ENCODE data around the gene TRIM29. TPM values are rescaled to one million over a fixed set of nuclear protein-coding genes. Genes with fewer than 3 reads are reported as not detected.

TRIM29 gene
- total RNA-seq, 1 donor from 2014 or later = not detected

DNA sequence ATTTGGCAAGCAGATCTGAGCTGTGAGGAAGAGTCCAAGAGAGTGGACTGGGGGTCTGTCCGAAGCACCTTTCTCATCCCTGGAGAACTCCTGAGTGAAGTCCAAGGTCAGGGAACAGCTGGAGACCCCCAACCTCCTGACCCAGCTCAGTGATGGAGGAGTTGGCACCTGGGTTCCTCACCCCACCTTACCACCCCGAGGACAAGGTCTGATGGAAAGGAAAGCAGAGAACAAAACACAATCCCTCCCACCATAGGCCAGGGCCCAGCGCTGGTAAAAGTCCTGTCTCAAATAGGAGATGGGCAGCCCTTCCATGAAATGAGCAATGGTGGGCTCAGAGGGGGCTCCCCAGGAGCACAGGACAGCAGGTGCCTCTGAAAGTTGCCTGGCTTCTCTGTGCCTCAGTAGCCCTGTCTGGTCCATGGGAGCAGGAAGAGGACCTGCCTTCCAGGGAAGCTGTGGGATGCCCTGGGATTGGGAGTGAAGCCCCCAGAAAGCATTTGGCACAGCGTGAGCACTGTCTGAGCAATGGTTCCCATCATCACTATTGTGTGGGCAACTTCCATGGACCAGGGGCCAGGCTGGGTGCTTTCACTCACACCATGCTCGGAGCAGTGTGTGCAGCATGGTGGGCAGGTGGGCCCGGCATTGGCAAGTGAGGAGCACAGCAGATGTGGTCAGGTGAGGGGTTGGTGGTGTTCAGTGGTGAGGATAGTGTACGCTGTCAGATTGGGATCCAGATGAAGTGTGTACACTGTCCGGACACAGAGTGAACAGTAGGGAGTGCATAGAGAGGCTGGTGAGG lies 7.5 kb downstream of the TRIM29 start:
- no peaks in the 10 kb centered on the region for H3K36me3 Mint-ChIP-seq (ENCODE audit: low read depth)
- intact Hi-C loops (cut with micrococcal nuclease) = no loop called here
- H3K4me1 Mint-ChIP-seq (ENCODE audit: low read depth) = no peaks in the 10 kb centered on the region

DNA sequence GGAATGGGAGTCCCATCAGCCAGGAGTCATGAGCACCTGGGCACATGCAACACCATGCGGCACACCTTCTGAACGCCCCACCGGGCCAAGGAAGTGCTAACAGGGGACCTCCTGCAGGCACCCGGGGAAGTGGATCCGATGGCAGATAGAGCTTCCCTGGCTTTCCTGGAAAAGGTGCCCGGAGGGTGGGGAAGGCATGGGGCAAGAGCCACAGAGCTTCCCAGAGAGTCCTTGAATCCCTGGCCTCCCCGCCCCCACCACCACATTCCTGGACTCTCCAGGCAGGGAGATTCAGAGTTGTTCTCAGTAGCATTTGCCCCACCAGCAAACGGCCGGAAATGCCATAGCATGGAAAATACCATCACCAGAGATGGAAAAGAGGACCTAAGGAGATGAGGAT lies 8.3 kb downstream of the TRIM29 start:
- intact Hi-C loops (cut with micrococcal nuclease) = no loop called here
- H3K4me1 Mint-ChIP-seq (ENCODE audit: low read depth) = no peaks in the 10 kb centered on the region
- peaks cover 2% of the 10 kb centered on the region for H3K27me3 Mint-ChIP-seq (ENCODE audit: low read depth)
- no peaks in the 10 kb centered on the region for H3K9me3 Mint-ChIP-seq
- no peak overlapping the region for H3K4me3 Mint-ChIP-seq (ENCODE audit: low read depth)
- H3K27ac Mint-ChIP-seq = no peak overlapping the region
- H3K36me3 Mint-ChIP-seq (ENCODE audit: low read depth) = no peaks in the 10 kb centered on the region
- DNase-seq (ENCODE audit: low spot score) = no peak

More for the DNA sequence above, 7.5 kb downstream of the TRIM29 start:
- H3K4me3 Mint-ChIP-seq (ENCODE audit: low read depth) = no peak overlapping the region
- H3K27ac Mint-ChIP-seq = no peak overlapping the region
- H3K27me3 Mint-ChIP-seq (ENCODE audit: low read depth) = peaks cover 2% of the 10 kb centered on the region
- H3K9me3 Mint-ChIP-seq = no peaks in the 10 kb centered on the region
- DNase-seq (ENCODE audit: low spot score) = no peak

DNA sequence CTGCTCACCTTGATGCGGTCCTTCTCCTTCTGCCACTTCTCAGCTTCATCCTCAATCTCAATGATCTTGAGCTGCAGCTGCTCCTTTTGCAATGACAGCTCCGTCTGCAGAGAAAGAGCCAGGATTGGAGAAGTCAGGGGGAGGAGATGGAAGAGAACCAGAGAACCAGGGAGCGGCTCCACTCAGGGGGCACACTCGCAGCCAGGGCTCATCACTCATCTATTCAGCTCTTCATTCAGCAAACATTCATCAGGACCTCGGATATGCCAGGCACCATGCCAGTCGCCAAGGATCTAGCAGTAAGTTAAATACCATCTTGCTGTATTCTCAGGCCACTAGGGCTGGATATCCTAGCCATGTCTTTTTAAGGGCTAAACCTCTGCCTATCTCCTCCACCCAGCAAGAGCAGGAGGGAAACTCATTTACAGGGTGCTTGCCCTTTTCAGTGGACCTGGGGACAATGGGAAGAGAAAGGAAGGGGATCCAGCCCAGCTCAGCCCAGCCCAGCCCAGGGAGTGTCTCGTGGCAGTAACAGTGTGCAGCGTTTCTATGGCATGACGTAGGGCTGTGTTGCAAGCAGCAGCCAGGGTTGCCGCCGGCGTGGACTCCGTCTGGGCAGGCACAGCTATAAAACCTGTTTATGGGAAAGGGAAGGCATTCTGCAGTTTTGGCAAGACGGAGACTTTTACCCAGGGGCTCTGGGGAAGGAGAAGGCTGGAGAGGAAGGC lies 9.4 kb downstream of the TRIM29 start:
- intact Hi-C loops (cut with micrococcal nuclease) = no loop called here
- H3K27ac Mint-ChIP-seq = no peak overlapping the region
- no peaks in the 10 kb centered on the region for H3K9me3 Mint-ChIP-seq
- peaks cover 2% of the 10 kb centered on the region for H3K27me3 Mint-ChIP-seq (ENCODE audit: low read depth)
- no peaks in the 10 kb centered on the region for H3K4me1 Mint-ChIP-seq (ENCODE audit: low read depth)
- no peaks in the 10 kb centered on the region for H3K36me3 Mint-ChIP-seq (ENCODE audit: low read depth)
- no peak for DNase-seq (ENCODE audit: low spot score)
- H3K4me3 Mint-ChIP-seq (ENCODE audit: low read depth) = no peak overlapping the region

DNA sequence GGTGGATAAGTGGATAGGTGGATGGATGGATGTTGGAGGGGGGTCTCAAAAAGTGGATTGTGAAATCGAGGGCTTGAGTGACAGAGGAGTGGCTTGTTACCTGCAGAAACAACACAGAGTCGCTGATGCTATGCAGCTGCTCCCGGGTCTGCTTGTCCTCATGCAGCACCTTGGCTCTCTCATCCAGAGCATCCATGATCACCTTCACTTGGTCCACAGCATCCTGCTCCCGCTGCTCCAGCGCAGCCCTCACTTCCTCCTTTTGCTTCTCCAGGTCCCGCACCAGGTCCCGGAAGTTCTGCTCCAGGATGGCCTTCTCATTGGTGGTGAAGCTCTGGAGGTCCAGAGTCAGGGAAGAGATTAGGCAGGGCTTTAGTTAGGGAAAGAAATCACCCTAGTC lies 10.7 kb downstream of the TRIM29 start:
- Mint-ChIP-seq H3K27ac (no peak overlapping the region), H3K27me3 (ENCODE audit: low read depth) (peaks cover 2% of the 10 kb centered on the region), H3K4me3 (ENCODE audit: low read depth) (no peak overlapping the region), H3K9me3 (no peaks in the 10 kb centered on the region), H3K4me1 (ENCODE audit: low read depth) (no peaks in the 10 kb centered on the region), H3K36me3 (ENCODE audit: low read depth) (no peaks in the 10 kb centered on the region)
- intact Hi-C loops (cut with micrococcal nuclease) = no loop called here
- no peak for DNase-seq (ENCODE audit: low spot score)

DNA sequence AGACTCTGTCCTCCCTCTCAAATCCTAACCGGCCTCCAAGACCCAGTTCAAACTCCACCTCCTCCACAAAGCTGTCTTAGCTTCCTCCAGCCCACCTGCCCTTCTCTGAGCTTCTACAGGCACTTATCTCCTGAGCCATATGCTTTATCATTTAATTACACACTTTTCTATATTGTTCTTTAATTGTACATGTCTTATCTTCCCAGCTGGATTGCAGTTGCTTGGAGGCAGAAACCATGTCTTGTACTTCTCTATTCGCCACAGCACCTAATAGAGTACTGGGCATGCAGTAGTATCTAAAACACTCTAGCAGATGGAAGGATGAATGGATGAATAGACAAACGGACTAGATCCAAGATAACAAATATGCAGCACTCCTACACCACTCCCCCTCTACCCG lies 11.3 kb downstream of the TRIM29 start:
- intact Hi-C loops (cut with micrococcal nuclease) = no loop called here
- Mint-ChIP-seq H3K36me3 (ENCODE audit: low read depth) (no peaks in the 10 kb centered on the region), H3K4me1 (ENCODE audit: low read depth) (no peaks in the 10 kb centered on the region), H3K4me3 (ENCODE audit: low read depth) (no peak overlapping the region), H3K27me3 (ENCODE audit: low read depth) (peaks cover 2% of the 10 kb centered on the region), H3K9me3 (no peaks in the 10 kb centered on the region), H3K27ac (no peak overlapping the region)
- DNase-seq (ENCODE audit: low spot score) = no peak

DNA sequence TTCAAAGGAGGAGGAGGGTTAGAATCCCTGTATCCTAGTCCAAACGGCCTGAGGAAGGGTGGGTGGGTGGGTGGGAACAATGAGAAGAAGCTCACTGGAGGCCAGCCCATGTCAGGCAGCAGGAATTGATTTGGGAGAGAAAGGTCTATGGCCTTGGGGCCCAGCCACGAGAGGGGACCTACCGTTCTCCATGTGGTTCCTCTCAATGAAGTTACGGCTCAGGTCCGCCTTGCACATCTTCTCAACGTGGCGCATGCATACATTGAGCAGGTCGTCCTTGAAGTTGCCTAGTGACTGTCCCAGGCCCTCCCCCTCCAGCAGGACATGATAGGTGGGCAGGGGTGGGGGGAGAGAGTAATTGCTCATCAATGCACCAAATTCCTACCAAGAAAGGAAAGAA lies 12.4 kb downstream of the TRIM29 start:
- intact Hi-C loops (cut with micrococcal nuclease) = no loop called here
- H3K9me3 Mint-ChIP-seq = no peaks in the 10 kb centered on the region

DNA sequence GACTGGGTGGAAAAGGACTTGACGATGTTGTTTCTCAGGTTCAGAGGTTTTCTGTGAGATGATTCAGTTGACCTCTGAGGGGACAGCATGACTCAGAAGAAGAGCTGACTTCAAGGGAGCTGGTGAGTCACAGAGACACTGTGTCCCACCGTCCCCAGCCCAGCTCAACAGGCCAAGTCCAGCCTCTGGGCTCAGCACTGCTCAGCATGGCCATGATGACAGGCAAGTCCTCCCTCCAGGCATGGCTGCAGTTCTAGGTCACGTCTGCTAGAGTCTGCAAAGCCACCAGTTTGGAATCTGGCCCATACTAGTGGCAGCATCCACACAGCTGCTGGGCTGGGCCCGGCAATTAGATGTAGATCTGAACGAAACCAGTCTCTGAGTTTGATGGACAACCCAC lies 12.9 kb downstream of the TRIM29 start:
- intact Hi-C loops (cut with micrococcal nuclease) = no loop called here
- H3K9me3 Mint-ChIP-seq = no peaks in the 10 kb centered on the region
- H3K4me1 Mint-ChIP-seq (ENCODE audit: low read depth) = no peaks in the 10 kb centered on the region
- DNase-seq (ENCODE audit: low spot score) = no peak
- H3K36me3 Mint-ChIP-seq (ENCODE audit: low read depth) = no peaks in the 10 kb centered on the region
- no peak overlapping the region for H3K27ac Mint-ChIP-seq
- no peak overlapping the region for H3K4me3 Mint-ChIP-seq (ENCODE audit: low read depth)
- no peaks in the 10 kb centered on the region for H3K27me3 Mint-ChIP-seq (ENCODE audit: low read depth)

More for the DNA sequence above, 12.4 kb downstream of the TRIM29 start:
- Mint-ChIP-seq H3K27ac (no peak overlapping the region), H3K4me3 (ENCODE audit: low read depth) (no peak overlapping the region), H3K4me1 (ENCODE audit: low read depth) (no peaks in the 10 kb centered on the region), H3K36me3 (ENCODE audit: low read depth) (no peaks in the 10 kb centered on the region), H3K27me3 (ENCODE audit: low read depth) (no peaks in the 10 kb centered on the region)
- DNase-seq (ENCODE audit: low spot score) = no peak

DNA sequence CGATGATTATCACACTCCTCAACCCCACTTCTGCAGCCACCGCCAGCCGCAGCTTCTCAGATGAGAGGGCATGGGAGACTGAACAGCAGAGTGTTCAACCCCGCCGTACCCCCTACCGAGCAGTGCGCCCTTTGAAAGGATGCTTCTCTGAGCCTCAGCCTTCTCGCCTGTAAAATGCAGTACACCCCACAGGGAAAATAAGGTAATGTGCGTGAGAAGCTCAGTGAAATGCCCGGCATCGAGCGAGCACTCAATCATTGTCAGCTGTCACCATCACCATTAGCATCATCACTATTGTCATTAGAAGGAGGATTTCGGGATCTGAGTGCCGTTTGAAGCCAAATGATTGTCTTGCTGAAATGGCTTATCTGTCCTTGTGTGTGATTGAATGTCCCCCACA lies 13.6 kb downstream of the TRIM29 start:
- intact Hi-C loops (cut with micrococcal nuclease) = no loop called here
- Mint-ChIP-seq H3K9me3 (no peaks in the 10 kb centered on the region), H3K4me1 (ENCODE audit: low read depth) (no peaks in the 10 kb centered on the region), H3K27ac (no peak overlapping the region), H3K27me3 (ENCODE audit: low read depth) (no peaks in the 10 kb centered on the region), H3K4me3 (ENCODE audit: low read depth) (no peak overlapping the region), H3K36me3 (ENCODE audit: low read depth) (no peaks in the 10 kb centered on the region)
- no peak for DNase-seq (ENCODE audit: low spot score)

DNA sequence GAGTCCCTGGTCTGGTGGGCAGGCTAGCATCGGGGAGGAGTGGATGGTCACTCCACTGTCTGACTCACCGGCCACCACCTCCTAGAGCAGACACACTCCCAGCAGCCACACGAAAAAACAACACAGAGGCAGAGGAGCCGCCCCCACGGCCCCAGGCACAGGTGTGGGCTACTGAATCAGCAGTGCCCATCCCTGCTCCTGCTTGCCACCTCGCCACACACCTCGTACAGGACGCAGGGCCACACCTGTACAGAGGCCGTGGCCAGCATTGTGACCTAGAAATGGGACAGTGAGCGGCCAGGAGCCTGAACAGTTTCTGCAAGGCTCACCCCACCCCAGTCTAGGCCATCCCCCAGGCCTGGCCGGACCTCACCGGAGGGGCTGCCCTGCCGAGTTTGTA lies 14.0 kb downstream of the TRIM29 start:
- intact Hi-C loops (cut with micrococcal nuclease) = no loop called here
- no peak overlapping the region for H3K4me3 Mint-ChIP-seq (ENCODE audit: low read depth)
- no peaks in the 10 kb centered on the region for H3K36me3 Mint-ChIP-seq (ENCODE audit: low read depth)
- no peak overlapping the region for H3K27ac Mint-ChIP-seq
- DNase-seq (ENCODE audit: low spot score) = no peak
- no peaks in the 10 kb centered on the region for H3K27me3 Mint-ChIP-seq (ENCODE audit: low read depth)
- no peaks in the 10 kb centered on the region for H3K4me1 Mint-ChIP-seq (ENCODE audit: low read depth)
- H3K9me3 Mint-ChIP-seq = no peaks in the 10 kb centered on the region

DNA sequence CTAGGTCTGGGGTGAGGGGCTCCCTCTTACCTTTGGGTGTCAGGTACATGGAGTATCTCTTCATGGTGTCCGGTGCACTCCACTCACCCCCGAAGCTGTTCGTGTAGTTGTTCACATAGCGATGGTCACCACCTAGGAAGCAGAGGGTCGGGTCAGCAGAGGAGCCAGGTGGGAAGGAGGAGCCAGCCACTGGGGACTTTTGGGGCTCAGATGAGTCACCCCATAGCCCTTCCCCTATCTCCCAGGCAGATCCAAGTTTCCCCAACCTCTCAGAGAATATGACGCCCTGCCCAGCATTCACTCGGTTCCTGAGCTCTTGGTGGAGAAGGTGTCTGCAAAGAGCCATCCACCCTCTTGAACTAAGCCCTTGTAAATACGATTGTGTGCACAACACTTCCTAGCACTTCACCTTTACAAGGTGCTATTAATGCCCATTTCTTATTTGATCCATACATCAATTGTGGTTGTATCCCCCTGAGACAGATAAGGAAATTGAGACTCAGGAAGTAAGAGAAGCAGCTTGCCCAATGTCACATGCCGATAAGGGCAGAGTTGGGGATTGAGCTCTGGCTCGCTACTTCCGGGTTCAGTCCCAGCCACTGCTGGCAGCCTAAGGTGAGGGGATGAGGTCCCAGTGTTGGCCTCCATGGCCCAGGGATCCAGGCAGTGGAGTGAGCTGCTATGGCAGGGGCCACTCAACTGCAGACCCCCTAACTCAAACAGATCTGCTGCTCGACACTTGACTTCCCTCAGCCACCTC lies 14.8 kb downstream of the TRIM29 start:
- no peak overlapping the region for H3K4me3 Mint-ChIP-seq (ENCODE audit: low read depth)
- intact Hi-C loops (cut with micrococcal nuclease) = no loop called here
- no peaks in the 10 kb centered on the region for H3K27me3 Mint-ChIP-seq (ENCODE audit: low read depth)
- no peak overlapping the region for H3K27ac Mint-ChIP-seq
- no peaks in the 10 kb centered on the region for H3K36me3 Mint-ChIP-seq (ENCODE audit: low read depth)
- no peaks in the 10 kb centered on the region for H3K4me1 Mint-ChIP-seq (ENCODE audit: low read depth)
- H3K9me3 Mint-ChIP-seq = no peaks in the 10 kb centered on the region
- DNase-seq (ENCODE audit: low spot score) = no peak

DNA sequence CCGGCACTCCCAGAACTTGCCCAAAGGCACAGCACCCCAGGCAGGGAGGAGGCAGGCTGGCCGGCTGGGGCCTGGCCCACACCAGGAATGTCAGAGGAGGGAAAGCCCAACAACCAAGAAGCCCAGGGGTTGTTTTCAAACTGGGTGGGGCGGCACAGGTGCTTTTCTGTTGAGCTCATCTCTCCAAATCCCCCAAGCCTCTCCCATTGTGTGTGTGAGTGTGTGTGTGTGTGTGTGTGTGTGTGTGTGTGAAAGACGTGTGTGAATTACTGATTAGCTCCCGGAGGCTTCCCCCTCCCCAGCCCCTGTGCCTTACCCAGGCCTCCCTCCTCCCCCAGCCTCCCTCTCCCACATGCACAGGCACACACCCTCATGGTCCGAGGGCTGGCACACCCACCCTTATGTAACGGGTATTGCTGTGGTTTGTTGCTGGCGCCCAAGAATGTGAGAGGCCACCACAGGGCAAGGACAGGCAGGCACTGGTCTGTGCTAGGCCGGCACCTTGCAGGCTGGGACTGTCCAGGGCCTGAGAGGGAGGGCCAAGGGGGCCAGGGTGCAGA lies 15.9 kb downstream of the TRIM29 start:
- DNase-seq (ENCODE audit: low spot score) = no peak
- H3K27me3 Mint-ChIP-seq (ENCODE audit: low read depth) = no peaks in the 10 kb centered on the region
- H3K9me3 Mint-ChIP-seq = no peaks in the 10 kb centered on the region
- intact Hi-C loops (cut with micrococcal nuclease) = no loop called here
- H3K4me3 Mint-ChIP-seq (ENCODE audit: low read depth) = no peak overlapping the region
- H3K4me1 Mint-ChIP-seq (ENCODE audit: low read depth) = no peaks in the 10 kb centered on the region
- H3K36me3 Mint-ChIP-seq (ENCODE audit: low read depth) = no peaks in the 10 kb centered on the region
- H3K27ac Mint-ChIP-seq = no peak overlapping the region

DNA sequence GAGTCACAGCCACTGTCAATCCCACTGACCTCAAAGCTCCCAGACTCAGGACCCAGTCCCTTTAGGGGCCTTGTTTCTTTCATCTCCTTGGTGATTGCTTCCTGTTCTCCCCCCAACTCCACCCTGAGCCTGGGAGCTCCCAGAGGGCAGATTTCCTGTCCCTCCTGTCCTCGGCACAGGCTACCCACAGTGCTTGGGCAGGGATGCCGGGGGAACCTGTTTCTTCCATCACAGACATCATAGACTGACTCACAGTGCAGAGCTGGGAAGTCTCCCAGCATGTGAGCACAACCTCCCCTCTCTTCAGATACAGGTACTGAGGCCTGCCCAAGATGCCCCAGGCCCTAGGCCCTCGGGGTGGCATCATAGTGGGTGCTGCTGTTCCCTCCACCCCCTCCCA lies 16.6 kb downstream of the TRIM29 start:
- DNase-seq (ENCODE audit: low spot score) = no peak
- Mint-ChIP-seq H3K9me3 (no peaks in the 10 kb centered on the region), H3K27ac (no peak overlapping the region), H3K4me3 (ENCODE audit: low read depth) (no peak overlapping the region), H3K36me3 (ENCODE audit: low read depth) (no peaks in the 10 kb centered on the region), H3K27me3 (ENCODE audit: low read depth) (no peaks in the 10 kb centered on the region), H3K4me1 (ENCODE audit: low read depth) (no peaks in the 10 kb centered on the region)
- intact Hi-C loops (cut with micrococcal nuclease) = no loop called here
